Chondrocyte (in vitro differentiated cells): ENCODE data around the gene DBF4B. TPM values are rescaled to one million over a fixed set of nuclear protein-coding genes. Genes with fewer than 3 reads are reported as not detected.

Experiments
- DNase-seq: peaks from one replicate; pipeline ENCODE4 v3.0.0; 2021; ENCODE audit warnings: mixed read lengths, low spot score
- H3K27ac Mint-ChIP-seq: one replicate; pipeline ENCODE4 v1.8.0; 2021; ENCODE audit warnings: mild to moderate bottlenecking, moderate library complexity, mixed read lengths; ENCODE audit not compliant: unreplicated experiment
- H3K27me3 Mint-ChIP-seq: 2 replicates; pipeline ENCODE4 v1.8.0; 2021; ENCODE audit warnings: low read depth, mixed read lengths
- H3K36me3 Mint-ChIP-seq: 2 replicates; pipeline ENCODE4 v1.8.0; 2021; ENCODE audit warnings: low read depth, mixed read lengths
- H3K4me1 Mint-ChIP-seq: 2 replicates; pipeline ENCODE4 v1.8.0; 2021; ENCODE audit warnings: low read depth, mild to moderate bottlenecking, mixed read lengths
- H3K4me3 Mint-ChIP-seq: one replicate; pipeline ENCODE4 v1.8.0; 2021; ENCODE audit warnings: mild to moderate bottlenecking, moderate library complexity, mixed read lengths; ENCODE audit not compliant: unreplicated experiment
- H3K9me3 Mint-ChIP-seq: 2 replicates; pipeline ENCODE4 v1.8.0; 2021; ENCODE audit warnings: low read depth, mixed read lengths
- total RNA-seq: library from RNA; stranded (reverse); gene quantifications from 3 replicates; pipeline ENCODE4 v1.2.1, GENCODE V29; 2021
- TF ChIP-seq, protein P1 (sequence below): fragments of 200-600 bp; sonication (generic); IDR thresholded peaks from 2 replicates; pipeline ENCODE4 v1.5.0; 2021; ENCODE audit warnings: antibody characterized with exemption, mild to moderate bottlenecking, moderate library complexity

Gene DBF4B
- total RNA-seq, 1 donor from 2014 or later: 5.5 TPM

DNA sequence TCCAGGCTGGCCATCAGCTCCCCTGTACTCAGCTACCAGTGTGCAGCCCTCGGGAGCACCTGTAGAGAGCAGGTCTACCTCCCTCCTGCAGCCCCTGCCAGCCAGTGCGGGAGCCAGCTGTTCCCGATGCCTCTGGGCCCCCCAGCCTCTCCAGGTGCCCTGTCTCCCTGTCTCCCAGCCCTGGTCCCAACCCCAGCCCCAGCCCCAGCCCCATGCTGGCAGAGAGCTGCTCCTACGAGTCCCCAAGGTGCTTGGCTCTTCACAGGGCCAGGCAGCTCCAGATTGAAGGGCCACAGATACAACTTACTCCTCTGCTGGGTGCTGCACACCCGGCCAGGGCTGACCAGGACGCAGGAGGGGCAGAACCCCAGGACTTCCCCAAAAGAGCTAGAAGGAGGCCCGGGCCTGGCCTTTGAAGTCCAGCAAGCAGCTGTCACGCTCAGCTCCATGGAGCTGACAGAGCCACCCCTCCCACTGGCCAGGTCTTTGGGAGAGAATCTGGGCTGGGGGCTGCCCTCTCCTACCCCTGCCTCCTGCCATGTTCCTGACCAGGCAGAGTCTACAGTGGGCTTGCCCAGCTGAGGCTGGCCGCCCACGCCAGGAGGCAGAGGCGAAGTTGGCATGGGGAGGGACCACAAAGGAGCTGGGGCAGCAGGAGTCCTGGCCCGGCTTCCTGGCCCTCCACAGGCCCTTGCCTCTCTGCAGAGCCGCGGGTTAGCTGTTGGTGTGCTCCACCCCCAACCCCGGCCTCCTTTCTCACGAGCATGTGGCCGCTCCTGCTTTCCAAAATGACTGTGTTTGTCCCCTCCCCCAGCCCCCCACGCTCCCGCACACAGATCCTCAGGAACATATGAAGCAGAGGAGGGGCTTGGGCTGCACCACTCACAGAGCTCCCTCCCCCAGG lies 40.9 kb downstream of the DBF4B start:
- H3K27me3 Mint-ChIP-seq: no peaks in the 10 kb centered on the region
- no peaks in the 10 kb centered on the region for H3K9me3 Mint-ChIP-seq
- TF ChIP-seq, protein P1, sequence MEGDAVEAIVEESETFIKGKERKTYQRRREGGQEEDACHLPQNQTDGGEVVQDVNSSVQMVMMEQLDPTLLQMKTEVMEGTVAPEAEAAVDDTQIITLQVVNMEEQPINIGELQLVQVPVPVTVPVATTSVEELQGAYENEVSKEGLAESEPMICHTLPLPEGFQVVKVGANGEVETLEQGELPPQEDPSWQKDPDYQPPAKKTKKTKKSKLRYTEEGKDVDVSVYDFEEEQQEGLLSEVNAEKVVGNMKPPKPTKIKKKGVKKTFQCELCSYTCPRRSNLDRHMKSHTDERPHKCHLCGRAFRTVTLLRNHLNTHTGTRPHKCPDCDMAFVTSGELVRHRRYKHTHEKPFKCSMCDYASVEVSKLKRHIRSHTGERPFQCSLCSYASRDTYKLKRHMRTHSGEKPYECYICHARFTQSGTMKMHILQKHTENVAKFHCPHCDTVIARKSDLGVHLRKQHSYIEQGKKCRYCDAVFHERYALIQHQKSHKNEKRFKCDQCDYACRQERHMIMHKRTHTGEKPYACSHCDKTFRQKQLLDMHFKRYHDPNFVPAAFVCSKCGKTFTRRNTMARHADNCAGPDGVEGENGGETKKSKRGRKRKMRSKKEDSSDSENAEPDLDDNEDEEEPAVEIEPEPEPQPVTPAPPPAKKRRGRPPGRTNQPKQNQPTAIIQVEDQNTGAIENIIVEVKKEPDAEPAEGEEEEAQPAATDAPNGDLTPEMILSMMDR: no peak
- DNase-seq: no peak
- H3K4me1 Mint-ChIP-seq: no peaks in the 10 kb centered on the region
- no peak overlapping the region for H3K4me3 Mint-ChIP-seq
- H3K36me3 Mint-ChIP-seq: peaks cover 5% of the 10 kb centered on the region
- H3K27ac Mint-ChIP-seq: no peak overlapping the region

- no peaks in the 10 kb centered on the region for H3K4me1 Mint-ChIP-seq
- TF ChIP-seq, protein P1: no peak
- H3K9me3 Mint-ChIP-seq: no peaks in the 10 kb centered on the region
- no peak overlapping the region for H3K4me3 Mint-ChIP-seq
- peaks cover 5% of the 10 kb centered on the region for H3K36me3 Mint-ChIP-seq
- DNase-seq: no peak
- H3K27ac Mint-ChIP-seq: no peak overlapping the region
- H3K27me3 Mint-ChIP-seq: no peaks in the 10 kb centered on the region
Measured at GRCh38 chr17:44749980-44750318, 41.5 kb downstream of the DBF4B start.

- TF ChIP-seq, protein P1: no peak
- Mint-ChIP-seq H3K27me3 (no peaks in the 10 kb centered on the region), H3K36me3 (peaks cover 5% of the 10 kb centered on the region), H3K9me3 (no peaks in the 10 kb centered on the region), H3K4me3 (no peak overlapping the region), H3K4me1 (no peaks in the 10 kb centered on the region), H3K27ac (no peak overlapping the region)
- DNase-seq: no peak
Measured at GRCh38 chr17:44751331-44751730, 42.9 kb downstream of the DBF4B start.

DNA sequence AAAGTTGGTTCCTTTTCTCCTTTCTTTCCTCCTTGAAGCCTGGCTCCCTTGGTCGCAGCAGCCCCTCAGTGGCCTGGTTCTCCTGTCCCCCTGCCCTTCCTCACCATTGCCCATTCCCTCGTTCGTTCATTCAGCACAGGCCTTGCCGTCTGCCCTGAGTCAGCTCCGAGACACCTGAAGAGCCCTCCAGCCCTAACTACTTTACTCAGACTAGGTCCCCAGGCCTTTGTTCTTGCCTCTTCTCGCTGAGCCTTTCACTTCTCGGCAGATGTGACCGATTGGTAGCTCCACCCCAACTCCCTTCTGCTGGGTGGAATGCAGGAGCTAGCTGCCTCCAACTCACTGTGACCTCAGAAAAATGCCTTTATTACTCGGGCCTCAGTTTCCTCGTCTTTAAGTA lies 43.3 kb downstream of the DBF4B start:
- no peak overlapping the region for H3K4me3 Mint-ChIP-seq
- no peaks in the 10 kb centered on the region for H3K9me3 Mint-ChIP-seq
- H3K36me3 Mint-ChIP-seq: peaks cover 5% of the 10 kb centered on the region
- no peaks in the 10 kb centered on the region for H3K4me1 Mint-ChIP-seq
- DNase-seq: no peak
- TF ChIP-seq, protein P1: no peak
- H3K27ac Mint-ChIP-seq: no peak overlapping the region
- H3K27me3 Mint-ChIP-seq: no peaks in the 10 kb centered on the region

GRCh38 chr17:44752953-44753861 lies 44.7 kb downstream of the DBF4B start:
- H3K36me3 Mint-ChIP-seq: peaks cover 5% of the 10 kb centered on the region
- H3K27me3 Mint-ChIP-seq: no peaks in the 10 kb centered on the region
- H3K27ac Mint-ChIP-seq: no peak overlapping the region
- no peaks in the 10 kb centered on the region for H3K9me3 Mint-ChIP-seq
- H3K4me1 Mint-ChIP-seq: peaks cover 2% of the 10 kb centered on the region
- H3K4me3 Mint-ChIP-seq: no peak overlapping the region
- no peak for DNase-seq
- TF ChIP-seq, protein P1: no peak
